Smooth muscle cell (in vitro differentiated cells): Measurements from ENCODE around the gene NELFA. TPM values are rescaled to one million over a fixed set of nuclear protein-coding genes. Genes with fewer than 3 reads are reported as not detected.

ENCODE experiments used
- DNase-seq: peaks from one replicate; lab custom pipeline; 2025; ENCODE audit not compliant: unreplicated experiment; lab: John Stamatoyannopoulos, UW
- H2AFZ ChIP-seq: fragments of 200-600 bp; sonication (generic); 2 replicates; pipeline ENCODE4 v1.6.0; 2016; ENCODE audit warnings: antibody characterized with exemption, low read depth, mild to moderate bottlenecking
- H3F3A ChIP-seq: fragments of 200-600 bp; sonication (generic); 2 replicates; pipeline ENCODE4 v1.6.0; 2017; ENCODE audit warnings: antibody characterized with exemption, low read depth
- H3K27ac ChIP-seq: fragments of 200-600 bp; sonication (generic); 2 replicates; pipeline ENCODE4 v1.5.1; 2016; ENCODE audit warnings: low read depth, mild to moderate bottlenecking
- H3K27me3 ChIP-seq: fragments of 200-600 bp; sonication (generic); 2 replicates; pipeline ENCODE4 v1.6.1; 2016; ENCODE audit warnings: low read depth, mild to moderate bottlenecking
- H3K36me3 ChIP-seq: fragments of 200-600 bp; sonication (generic); 2 replicates; pipeline ENCODE4 v1.5.1; 2016; ENCODE audit warnings: low read depth
- H3K4me1 ChIP-seq: fragments of 200-600 bp; sonication (generic); 2 replicates; pipeline ENCODE4 v1.5.1; 2016; ENCODE audit warnings: low read depth
- H3K4me2 ChIP-seq: fragments of 200-600 bp; sonication (generic); 2 replicates; pipeline ENCODE4 v1.6.0; 2016; ENCODE audit warnings: mild to moderate bottlenecking
- H3K4me3 ChIP-seq: fragments of 200-600 bp; sonication (generic); 2 replicates; pipeline ENCODE4 v1.5.1; 2016; ENCODE audit warnings: mild to moderate bottlenecking
- H3K79me2 ChIP-seq: fragments of 200-600 bp; sonication (generic); 2 replicates; pipeline ENCODE4 v1.6.0; 2016; ENCODE audit warnings: low read depth, mild to moderate bottlenecking
- H3K9ac ChIP-seq: fragments of 200-600 bp; sonication (generic); 2 replicates; pipeline ENCODE4 v1.6.0; 2016; ENCODE audit warnings: low read depth
- H3K9me3 ChIP-seq: fragments of 200-600 bp; sonication (generic); replicated peaks from 2 replicates; pipeline ENCODE4 v1.5.1; 2016; ENCODE audit warnings: low read depth
- H4K20me1 ChIP-seq: fragments of 200-600 bp; sonication (generic); 2 replicates; pipeline ENCODE4 v1.6.0; 2016; ENCODE audit warnings: low read depth
- WGBS: methylation state at CpG from one replicate; pipeline ENCODE4 v1.1.7; 2016; ENCODE audit warnings: low lambda C conversion rate; 5-methylcytosine and 5-hydroxymethylcytosine counted together
- polyA plus RNA-seq: library from polyadenylated mRNA; unstranded; fragments of >200 nt; fragmentation: Nextera tagmentation; extraction: Ambion mirVana; gene quantifications from 2 replicates; pipeline ENCODE4 v1.2.1, GENCODE V29; 2016
- total RNA-seq: library from RNA; depleted of rRNA; stranded (reverse); fragments of >200 nt; gene quantifications from 2 replicates; pipeline ENCODE4 v1.2.3, GENCODE V29; 2014
- TF ChIP-seq, protein P1 (sequence below): fragments of 200-600 bp; sonication (generic); IDR thresholded peaks from 2 replicates; pipeline ENCODE4 v1.5.1; 2017; ENCODE audit warnings: borderline replicate concordance, mild to moderate bottlenecking, antibody characterized with exemption; ENCODE audit not compliant: insufficient read depth, poor library complexity, severe bottlenecking

NELFA gene
- total and polyA plus RNA-seq, 2 experiments from 2014 or later, result 16.3 to 33.7 TPM

DNA sequence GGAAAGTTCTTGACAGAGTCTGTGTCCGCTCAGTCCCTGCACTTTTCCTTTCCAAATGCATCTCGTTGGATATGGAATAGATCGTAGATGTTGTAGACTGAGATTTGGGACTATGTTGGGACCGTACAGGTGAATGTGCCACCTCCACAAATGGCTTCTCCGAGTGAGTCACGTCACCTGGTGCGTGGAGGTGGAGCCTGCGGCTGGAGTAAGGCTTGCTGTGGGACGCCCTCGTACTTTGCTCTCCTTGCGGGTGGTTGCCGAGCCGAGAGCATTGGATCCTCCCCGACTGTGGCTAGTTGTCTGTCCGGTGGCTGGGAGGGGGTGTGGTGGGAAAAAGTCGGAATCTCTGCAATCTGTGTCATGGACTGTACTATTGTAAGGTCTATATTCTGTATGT lies 60.5 kb downstream of the NELFA start:
- Histone ChIP-seq H2AFZ (no peak overlapping the region), H3K36me3 (no peaks in the 10 kb centered on the region), H3K4me2 (no peak overlapping the region), H3K9ac (no peak overlapping the region), H4K20me1 (no peaks in the 10 kb centered on the region), H3K27me3 (no peaks in the 10 kb centered on the region), H3K27ac (no peak overlapping the region), H3K4me3 (no peak overlapping the region), H3F3A (no peaks in the 10 kb centered on the region), H3K4me1 (no peaks in the 10 kb centered on the region), H3K79me2 (no peaks in the 10 kb centered on the region), H3K9me3 (no peaks in the 10 kb centered on the region)
- TF ChIP-seq, protein P1, sequence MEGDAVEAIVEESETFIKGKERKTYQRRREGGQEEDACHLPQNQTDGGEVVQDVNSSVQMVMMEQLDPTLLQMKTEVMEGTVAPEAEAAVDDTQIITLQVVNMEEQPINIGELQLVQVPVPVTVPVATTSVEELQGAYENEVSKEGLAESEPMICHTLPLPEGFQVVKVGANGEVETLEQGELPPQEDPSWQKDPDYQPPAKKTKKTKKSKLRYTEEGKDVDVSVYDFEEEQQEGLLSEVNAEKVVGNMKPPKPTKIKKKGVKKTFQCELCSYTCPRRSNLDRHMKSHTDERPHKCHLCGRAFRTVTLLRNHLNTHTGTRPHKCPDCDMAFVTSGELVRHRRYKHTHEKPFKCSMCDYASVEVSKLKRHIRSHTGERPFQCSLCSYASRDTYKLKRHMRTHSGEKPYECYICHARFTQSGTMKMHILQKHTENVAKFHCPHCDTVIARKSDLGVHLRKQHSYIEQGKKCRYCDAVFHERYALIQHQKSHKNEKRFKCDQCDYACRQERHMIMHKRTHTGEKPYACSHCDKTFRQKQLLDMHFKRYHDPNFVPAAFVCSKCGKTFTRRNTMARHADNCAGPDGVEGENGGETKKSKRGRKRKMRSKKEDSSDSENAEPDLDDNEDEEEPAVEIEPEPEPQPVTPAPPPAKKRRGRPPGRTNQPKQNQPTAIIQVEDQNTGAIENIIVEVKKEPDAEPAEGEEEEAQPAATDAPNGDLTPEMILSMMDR, result no peak
- no peak for DNase-seq
- 96% methylated on average over 16 of the region's 16 CpGs for WGBS

DNA sequence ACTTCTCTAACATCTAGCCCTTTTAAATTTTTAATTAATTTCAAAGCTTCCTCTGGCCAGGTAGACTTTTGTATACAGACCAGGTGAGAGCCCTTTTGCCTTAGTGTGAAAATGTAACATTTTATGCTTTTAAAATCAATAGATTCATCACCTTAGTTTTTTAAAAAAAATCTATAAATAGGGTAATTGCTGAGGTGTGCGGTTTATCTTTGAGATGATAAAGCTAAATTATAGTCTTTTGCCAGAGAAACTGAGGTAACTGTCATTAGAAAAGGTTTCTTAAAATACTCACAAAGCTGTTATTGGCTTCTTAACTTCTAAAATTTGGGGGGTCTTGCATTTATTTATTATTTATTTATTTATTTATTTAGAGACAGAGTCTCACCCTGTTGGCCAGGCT lies 62.9 kb downstream of the NELFA start:
- Histone ChIP-seq H4K20me1 (no peaks in the 10 kb centered on the region), H3K27me3 (no peaks in the 10 kb centered on the region), H2AFZ (no peak overlapping the region), H3K79me2 (no peaks in the 10 kb centered on the region), H3K4me3 (no peak overlapping the region), H3K27ac (no peak overlapping the region), H3F3A (no peaks in the 10 kb centered on the region), H3K36me3 (peaks cover 4% of the 10 kb centered on the region), H3K9ac (no peak overlapping the region), H3K9me3 (no peaks in the 10 kb centered on the region), H3K4me1 (no peaks in the 10 kb centered on the region), H3K4me2 (no peak overlapping the region)
- TF ChIP-seq, protein P1, result no peak
- 95% methylated on average over 1 of the region's 1 CpG for WGBS
- DNase-seq, result no peak

DNA sequence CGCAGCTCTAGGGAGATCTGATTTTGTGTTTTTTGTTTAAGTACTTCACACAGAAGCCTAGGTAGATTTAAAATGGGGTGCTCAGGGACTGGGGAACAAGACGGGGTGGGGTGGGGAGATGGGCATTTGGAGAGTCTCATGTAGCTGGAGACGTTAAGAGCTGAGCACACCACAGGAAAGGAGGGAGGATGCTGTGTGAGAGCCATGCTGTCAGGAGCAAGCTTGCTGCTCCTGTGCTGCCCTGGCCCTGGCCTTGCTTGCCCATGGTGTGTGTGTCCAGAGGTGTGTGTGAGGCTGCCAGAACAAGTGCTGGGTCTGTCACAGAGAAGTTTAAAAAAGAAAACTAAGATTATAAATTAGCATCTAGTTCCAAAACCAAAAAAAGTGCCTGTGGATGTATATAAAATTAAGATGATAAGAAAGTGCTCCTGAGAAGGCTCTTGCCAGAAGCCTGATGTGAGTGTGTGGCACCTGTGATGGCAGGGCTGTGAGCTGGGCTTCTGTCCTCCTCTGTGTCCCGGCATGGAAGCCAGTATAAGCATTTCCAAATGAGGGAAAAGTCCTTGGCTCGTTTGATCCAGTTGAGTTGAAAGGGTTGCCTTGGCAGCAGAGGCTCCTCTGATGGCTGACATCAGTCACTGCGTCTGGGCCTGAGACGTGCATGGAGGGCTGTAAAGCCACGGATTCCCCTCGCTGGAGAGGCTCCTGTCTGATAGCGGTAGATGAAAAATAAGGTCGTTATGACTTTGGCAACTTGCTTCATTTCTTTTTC lies 63.5 kb downstream of the NELFA start:
- no peaks in the 10 kb centered on the region for H3K4me1 ChIP-seq
- H3K9me3 ChIP-seq, result no peaks in the 10 kb centered on the region
- DNase-seq, result no peak
- TF ChIP-seq, protein P1, result no peak
- no peaks in the 10 kb centered on the region for H3K79me2 ChIP-seq
- no peak overlapping the region for H3K4me2 ChIP-seq
- no peak overlapping the region for H2AFZ ChIP-seq
- no peaks in the 10 kb centered on the region for H3F3A ChIP-seq
- no peak overlapping the region for H3K27ac ChIP-seq
- no peaks in the 10 kb centered on the region for H4K20me1 ChIP-seq
- H3K27me3 ChIP-seq, result no peaks in the 10 kb centered on the region
- WGBS, result 85% methylated on average over 11 of the region's 11 CpGs
- no peak overlapping the region for H3K4me3 ChIP-seq
- peaks cover 4% of the 10 kb centered on the region for H3K36me3 ChIP-seq
- H3K9ac ChIP-seq, result no peak overlapping the region

DNA sequence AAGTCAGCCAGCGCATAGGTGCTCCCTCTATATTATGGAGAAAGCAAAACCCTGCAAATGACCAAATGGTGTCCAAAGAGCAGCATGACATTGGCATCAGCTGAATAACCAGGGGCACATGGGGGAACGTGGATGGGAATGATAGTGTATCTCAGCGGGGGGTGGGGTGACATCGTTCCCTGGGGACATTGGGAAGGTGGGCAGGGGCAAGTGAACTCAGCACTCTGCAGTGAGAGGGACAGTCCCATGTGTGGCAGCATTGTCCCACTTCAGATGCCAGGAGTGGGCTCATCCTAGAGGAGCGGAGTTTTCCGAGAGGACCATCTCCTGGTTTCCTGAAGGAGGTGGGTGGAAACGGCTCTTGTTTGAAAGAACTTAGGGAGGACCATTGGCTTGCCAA lies 64.8 kb downstream of the NELFA start:
- Histone ChIP-seq H3K9ac (no peak overlapping the region), H3K4me3 (no peak overlapping the region), H3K79me2 (no peaks in the 10 kb centered on the region), H3K36me3 (peaks cover 4% of the 10 kb centered on the region), H3K27ac (no peak overlapping the region), H2AFZ (no peak overlapping the region), H3F3A (peaks cover 8% of the 10 kb centered on the region), H3K4me1 (no peaks in the 10 kb centered on the region), H3K27me3 (no peaks in the 10 kb centered on the region), H4K20me1 (no peaks in the 10 kb centered on the region), H3K9me3 (no peaks in the 10 kb centered on the region), H3K4me2 (no peak overlapping the region)
- 94% methylated on average over 7 of the region's 7 CpGs for WGBS
- TF ChIP-seq, protein P1, result no peak
- no peak for DNase-seq
